A549 treated with RU486 at 1 μM for 4 hours (cell line): ENCODE data around the gene USP17L15. TPM values are rescaled to one million over a fixed set of nuclear protein-coding genes. Genes with fewer than 3 reads are reported as not detected.

Experiments used
- total RNA-seq: library from RNA; stranded (reverse); fragments of 200-300 nt; extraction: Qiagen RNA extraction; gene quantifications from 5 replicates; pipeline ENCODE4 v1.2.3, GENCODE V29; 2022; ENCODE audit warnings: low read depth

USP17L15 gene, protein sequence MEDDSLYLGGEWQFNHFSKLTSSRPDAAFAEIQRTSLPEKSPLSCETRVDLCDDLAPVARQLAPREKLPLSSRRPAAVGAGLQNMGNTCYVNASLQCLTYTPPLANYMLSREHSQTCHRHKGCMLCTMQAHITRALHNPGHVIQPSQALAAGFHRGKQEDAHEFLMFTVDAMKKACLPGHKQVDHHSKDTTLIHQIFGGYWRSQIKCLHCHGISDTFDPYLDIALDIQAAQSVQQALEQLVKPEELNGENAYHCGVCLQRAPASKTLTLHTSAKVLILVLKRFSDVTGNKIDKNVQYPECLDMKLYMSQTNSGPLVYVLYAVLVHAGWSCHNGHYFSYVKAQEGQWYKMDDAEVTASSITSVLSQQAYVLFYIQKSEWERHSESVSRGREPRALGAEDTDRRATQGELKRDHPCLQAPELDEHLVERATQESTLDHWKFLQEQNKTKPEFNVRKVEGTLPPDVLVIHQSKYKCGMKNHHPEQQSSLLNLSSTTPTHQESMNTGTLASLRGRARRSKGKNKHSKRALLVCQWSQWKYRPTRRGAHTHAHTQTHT
- not detected in 5 replicates for total RNA-seq

DNA sequence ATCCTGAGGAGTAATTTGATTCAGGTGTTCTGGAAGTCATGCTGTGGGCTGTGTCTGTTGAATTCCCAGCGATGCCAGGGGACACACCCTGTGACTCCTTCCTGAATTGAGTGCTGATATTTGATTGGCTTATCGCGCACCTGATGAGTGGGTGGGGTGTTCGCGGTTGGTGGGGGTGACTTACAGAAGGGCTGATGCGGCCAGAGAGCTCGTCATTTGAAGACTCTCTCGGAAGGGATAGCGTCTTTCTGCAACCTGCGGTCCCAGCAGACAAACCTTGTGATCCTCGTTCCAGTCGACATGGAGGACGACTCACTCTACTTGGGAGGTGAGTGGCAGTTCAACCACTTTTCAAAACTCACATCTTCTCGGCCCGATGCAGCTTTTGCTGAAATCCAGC, at the start of gene USP17L15:
Gene USP17L15, plus strand, starts transcription at position 301 of the 400 bp plus-strand sequence. Its CDS starts 0 bp downstream, at position 301.

DNA sequence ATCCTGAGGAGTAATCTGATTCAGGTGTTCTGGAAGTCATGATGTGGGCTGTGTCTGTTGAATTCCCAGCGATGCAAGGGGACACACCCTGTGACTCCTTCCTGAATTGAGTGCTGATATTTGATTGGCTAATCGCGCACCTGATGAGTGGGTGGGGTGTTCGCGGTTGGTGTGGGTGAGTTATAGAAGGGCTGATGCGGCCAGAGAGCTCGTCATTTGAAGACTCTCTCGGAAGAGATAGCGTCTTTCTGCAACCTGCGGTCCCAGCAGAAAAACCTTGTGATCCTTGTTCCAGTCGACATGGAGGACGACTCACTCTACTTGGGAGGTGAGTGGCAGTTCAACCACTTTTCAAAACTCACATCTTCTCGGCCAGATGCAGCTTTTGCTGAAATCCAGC, 23.8 kb upstream of the USP17L15 start, which contains the start of gene USP17L10:
Gene USP17L10, plus strand, starts transcription at position 301 of the 400 bp plus-strand sequence. Its CDS starts 0 bp downstream, at position 301.

DNA sequence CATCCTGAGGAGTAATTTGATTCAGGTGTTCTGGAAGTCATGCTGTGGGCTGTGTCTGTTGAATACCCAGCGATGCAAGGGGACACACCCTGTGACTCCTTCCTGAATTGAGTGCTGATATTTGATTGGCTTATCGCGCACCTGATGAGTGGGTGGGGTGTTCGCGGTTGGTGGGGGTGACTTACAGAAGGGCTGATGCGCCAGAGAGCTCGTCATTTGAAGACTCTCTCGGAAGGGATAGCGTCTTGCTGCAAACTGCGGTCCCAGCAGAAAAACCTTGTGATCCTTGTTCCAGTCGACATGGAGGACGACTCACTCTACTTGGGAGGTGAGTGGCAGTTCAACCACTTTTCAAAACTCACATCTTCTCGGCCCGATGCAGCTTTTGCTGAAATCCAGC, 19.1 kb upstream of the USP17L15 start, which contains the start of gene USP17L11:
Gene USP17L11, plus strand, starts transcription at position 301 of the 400 bp plus-strand sequence. Its CDS starts 0 bp downstream, at position 301.

DNA sequence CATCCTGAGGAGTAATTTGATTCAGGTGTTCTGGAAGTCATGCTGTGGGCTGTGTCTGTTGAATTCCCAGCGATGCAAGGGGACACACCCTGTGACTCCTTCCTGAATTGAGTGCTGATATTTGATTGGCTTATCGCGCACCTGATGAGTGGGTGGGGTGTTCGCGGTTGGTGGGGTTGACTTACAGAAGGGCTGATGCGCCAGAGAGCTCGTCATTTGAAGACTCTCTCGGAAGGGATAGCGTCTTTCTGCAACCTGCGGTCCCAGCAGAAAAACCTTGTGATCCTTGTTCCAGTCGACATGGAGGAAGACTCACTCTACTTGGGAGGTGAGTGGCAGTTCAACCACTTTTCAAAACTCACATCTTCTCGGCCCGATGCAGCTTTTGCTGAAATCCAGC, 14.3 kb upstream of the USP17L15 start, which contains the start of gene USP17L12:
Gene USP17L12, plus strand, starts transcription at position 301 of the 400 bp plus-strand sequence. Its CDS starts 0 bp downstream, at position 301.

DNA sequence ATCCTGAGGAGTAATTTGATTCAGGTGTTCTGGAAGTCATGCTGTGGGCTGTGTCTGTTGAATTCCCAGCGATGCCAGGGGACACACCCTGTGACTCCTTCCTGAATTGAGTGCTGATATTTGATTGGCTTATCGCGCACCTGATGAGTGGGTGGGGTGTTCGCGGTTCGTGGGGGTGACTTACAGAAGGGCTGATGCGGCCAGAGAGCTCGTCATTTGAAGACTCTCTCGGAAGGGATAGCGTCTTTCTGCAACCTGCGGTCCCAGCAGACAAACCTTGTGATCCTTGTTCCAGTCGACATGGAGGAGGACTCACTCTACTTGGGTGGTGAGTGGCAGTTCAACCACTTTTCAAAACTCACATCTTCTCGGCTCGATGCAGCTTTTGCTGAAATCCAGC, 9.6 kb upstream of the USP17L15 start, which contains the start of gene USP17L13:
Gene USP17L13, plus strand, starts transcription at position 301 of the 400 bp plus-strand sequence. Its CDS starts 0 bp downstream, at position 301.

DNA sequence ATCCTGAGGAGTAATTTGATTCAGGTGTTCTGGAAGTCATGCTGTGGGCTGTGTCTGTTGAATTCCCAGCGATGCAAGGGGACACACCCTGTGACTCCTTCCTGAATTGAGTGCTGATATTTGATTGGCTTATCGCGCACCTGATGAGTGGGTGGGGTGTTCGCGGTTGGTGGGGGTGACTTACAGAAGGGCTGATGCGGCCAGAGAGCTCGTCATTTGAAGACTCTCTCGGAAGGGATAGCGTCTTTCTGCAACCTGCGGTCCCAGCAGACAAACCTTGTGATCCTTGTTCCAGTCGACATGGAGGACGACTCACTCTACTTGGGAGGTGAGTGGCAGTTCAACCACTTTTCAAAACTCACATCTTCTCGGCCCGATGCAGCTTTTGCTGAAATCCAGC, 9.4 kb downstream of the USP17L15 start, which contains the start of gene USP17L17:
Gene USP17L17, plus strand, starts transcription at position 301 of the 400 bp plus-strand sequence. Its CDS starts 0 bp downstream, at position 301.

DNA sequence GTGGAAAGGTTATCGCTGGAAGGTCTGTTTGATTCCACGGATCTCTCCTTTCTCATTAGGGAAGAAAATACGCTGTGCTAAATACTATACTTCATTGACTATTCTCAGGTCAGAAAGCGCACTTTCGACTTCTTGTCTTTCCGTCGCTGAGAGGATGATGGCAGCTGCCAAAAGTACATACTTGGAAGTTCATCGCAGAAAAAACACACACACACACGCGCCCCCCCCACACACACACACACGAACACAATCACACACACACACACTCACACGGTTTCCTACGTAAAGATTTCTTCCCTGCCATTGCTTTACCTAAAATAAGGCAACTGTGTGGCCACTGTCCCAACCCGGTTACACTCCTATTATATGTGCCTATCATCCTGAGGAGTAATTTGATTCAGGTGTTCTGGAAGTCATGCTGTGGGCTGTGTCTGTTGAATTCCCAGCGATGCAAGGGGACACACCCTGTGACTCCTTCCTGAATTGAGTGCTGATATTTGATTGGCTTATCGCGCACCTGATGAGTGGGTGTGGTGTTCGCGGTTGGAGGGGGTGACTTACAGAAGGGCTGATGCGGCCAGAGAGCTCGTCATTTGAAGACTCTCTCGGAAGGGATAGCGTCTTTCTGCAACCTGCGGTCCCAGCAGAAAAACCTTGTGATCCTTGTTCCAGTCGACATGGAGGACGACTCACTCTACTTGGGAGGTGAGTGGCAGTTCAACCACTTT, 13.9 kb downstream of the USP17L15 start, which contains the start of gene USP17L18:
Gene USP17L18, plus strand, starts transcription at position 678 of the 728 bp plus-strand sequence. Its CDS starts 0 bp downstream, at position 678.

DNA sequence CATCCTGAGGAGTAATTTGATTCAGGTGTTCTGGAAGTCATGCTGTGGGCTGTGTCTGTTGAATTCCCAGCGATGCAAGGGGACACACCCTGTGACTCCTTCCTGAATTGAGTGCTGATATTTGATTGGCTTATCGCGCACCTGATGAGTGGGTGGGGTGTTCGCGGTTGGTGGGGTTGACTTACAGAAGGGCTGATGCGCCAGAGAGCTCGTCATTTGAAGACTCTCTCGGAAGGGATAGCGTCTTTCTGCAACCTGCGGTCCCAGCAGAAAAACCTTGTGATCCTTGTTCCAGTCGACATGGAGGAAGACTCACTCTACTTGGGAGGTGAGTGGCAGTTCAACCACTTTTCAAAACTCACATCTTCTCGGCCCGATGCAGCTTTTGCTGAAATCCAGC, 18.9 kb downstream of the USP17L15 start, which contains the start of gene USP17L19:
Gene USP17L19, plus strand, starts transcription at position 301 of the 400 bp plus-strand sequence. Its CDS starts 0 bp downstream, at position 301.

DNA sequence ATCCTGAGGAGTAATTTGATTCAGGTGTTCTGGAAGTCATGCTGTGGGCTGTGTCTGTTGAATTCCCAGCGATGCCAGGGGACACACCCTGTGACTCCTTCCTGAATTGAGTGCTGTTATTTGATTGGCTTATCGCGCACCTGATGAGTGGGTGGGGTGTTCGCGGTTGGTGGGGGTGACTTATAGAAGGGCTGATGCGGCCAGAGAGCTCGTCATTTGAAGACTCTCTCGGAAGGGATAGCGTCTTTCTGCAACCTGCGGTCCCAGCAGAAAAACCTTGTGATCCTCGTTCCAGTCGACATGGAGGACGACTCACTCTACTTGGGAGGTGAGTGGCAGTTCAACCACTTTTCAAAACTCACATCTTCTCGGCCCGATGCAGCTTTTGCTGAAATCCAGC, 23.6 kb downstream of the USP17L15 start, which contains the start of gene USP17L20:
Gene USP17L20, plus strand, starts transcription at position 301 of the 400 bp plus-strand sequence. Its CDS starts 0 bp downstream, at position 301.

DNA sequence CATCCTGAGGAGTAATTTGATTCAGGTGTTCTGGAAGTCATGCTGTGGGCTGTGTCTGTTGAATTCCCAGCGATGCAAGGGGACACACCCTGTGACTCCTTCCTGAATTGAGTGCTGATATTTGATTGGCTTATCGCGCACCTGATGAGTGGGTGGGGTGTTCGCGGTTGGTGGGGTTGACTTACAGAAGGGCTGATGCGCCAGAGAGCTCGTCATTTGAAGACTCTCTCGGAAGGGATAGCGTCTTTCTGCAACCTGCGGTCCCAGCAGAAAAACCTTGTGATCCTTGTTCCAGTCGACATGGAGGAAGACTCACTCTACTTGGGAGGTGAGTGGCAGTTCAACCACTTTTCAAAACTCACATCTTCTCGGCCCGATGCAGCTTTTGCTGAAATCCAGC, 28.4 kb downstream of the USP17L15 start, which contains the start of gene USP17L21:
Gene USP17L21, plus strand, starts transcription at position 301 of the 400 bp plus-strand sequence. Its CDS starts 0 bp downstream, at position 301.

DNA sequence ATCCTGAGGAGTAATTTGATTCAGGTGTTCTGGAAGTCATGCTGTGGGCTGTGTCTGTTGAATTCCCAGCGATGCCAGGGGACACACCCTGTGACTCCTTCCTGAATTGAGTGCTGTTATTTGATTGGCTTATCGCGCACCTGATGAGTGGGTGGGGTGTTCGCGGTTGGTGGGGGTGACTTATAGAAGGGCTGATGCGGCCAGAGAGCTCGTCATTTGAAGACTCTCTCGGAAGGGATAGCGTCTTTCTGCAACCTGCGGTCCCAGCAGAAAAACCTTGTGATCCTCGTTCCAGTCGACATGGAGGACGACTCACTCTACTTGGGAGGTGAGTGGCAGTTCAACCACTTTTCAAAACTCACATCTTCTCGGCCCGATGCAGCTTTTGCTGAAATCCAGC, 33.1 kb downstream of the USP17L15 start, which contains the start of gene USP17L22:
Gene USP17L22, plus strand, starts transcription at position 301 of the 400 bp plus-strand sequence. Its CDS starts 0 bp downstream, at position 301.

Other genes with a start within 250 kb of the USP17L15 start
- gene FAM90A26, start 64.0 kb upstream of the USP17L15 start, total RNA-seq = not detected in 5 replicates
- not detected in 5 replicates for gene USP17L10, start 23.7 kb upstream of the USP17L15 start, total RNA-seq
- gene USP17L11, start 19.0 kb upstream of the USP17L15 start, total RNA-seq = not detected in 5 replicates
- gene USP17L12, start 14.2 kb upstream of the USP17L15 start, total RNA-seq = not detected in 5 replicates
- gene USP17L13, start 9.5 kb upstream of the USP17L15 start, total RNA-seq = not detected in 5 replicates
- not detected in 5 replicates for gene USP17L17, start 9.5 kb downstream of the USP17L15 start, total RNA-seq
- gene USP17L18, start 14.2 kb downstream of the USP17L15 start, total RNA-seq = not detected in 5 replicates
- not detected in 5 replicates for gene USP17L19, start 19.0 kb downstream of the USP17L15 start, total RNA-seq
- not detected in 5 replicates for gene USP17L20, start 23.7 kb downstream of the USP17L15 start, total RNA-seq
- not detected in 5 replicates for gene USP17L21, start 28.5 kb downstream of the USP17L15 start, total RNA-seq
- not detected in 5 replicates for gene USP17L22, start 33.2 kb downstream of the USP17L15 start, total RNA-seq
- gene USP17L24, start 90.8 kb downstream of the USP17L15 start, total RNA-seq = not detected in 5 replicates
- gene USP17L25, start 95.5 kb downstream of the USP17L15 start, total RNA-seq = not detected in 5 replicates
- gene USP17L26, start 100.3 kb downstream of the USP17L15 start, total RNA-seq = not detected in 5 replicates
- gene USP17L5, start 105.0 kb downstream of the USP17L15 start, total RNA-seq = not detected in 5 replicates
- not detected in 5 replicates for gene USP17L27, start 109.8 kb downstream of the USP17L15 start, total RNA-seq
- not detected in 5 replicates for gene USP17L28, start 114.5 kb downstream of the USP17L15 start, total RNA-seq
- not detected in 5 replicates for gene USP17L29, start 119.3 kb downstream of the USP17L15 start, total RNA-seq
- not detected in 5 replicates for gene USP17L30, start 128.7 kb downstream of the USP17L15 start, total RNA-seq
- not detected in 5 replicates for gene DEFB131A, start 210.0 kb downstream of the USP17L15 start, total RNA-seq